Stomach (tissue), 9 donors: ENCODE data around the gene APMAP. TPM values are rescaled to one million over a fixed set of nuclear protein-coding genes. Genes with fewer than 3 reads are reported as not detected.

ENCODE experiments used
- DNase-seq, 2 donors: peaks; one replicate each; pipeline versions ENCODE4 v3.0.0 to v3.0.0-alpha.2; 2013 to 2019
- H3K27ac ChIP-seq, 5 donors: fragments of 200-600 bp in 4 of 5; sonication (generic) in 4 of 5; one replicate each; pipeline ENCODE4 v1.5.1; 2013 to 2019; ENCODE audit warnings: mild to moderate bottlenecking in 1 of 5, moderate library complexity in 1 of 5
- H3K27me3 ChIP-seq, 3 donors: fragments of 200-600 bp; sonication (generic); one replicate each; pipeline ENCODE4 v1.5.1; 2017 to 2019; ENCODE audit warnings: mixed run types in 1 of 3
- H3K36me3 ChIP-seq, 4 donors: fragments of 200-600 bp; sonication (generic); 1 replicate in 3 of 4; 2 replicates in 1 of 4; pipeline ENCODE4 v1.5.1; 2016 to 2019
- H3K4me1 ChIP-seq, 4 donors: fragments of 200-600 bp; sonication (generic); one replicate each; pipeline ENCODE4 v1.5.1; 2016 to 2019
- H3K4me3 ChIP-seq, 4 donors: fragments of 200-600 bp; sonication (generic) in 3 of 4; one replicate each; pipeline ENCODE4 v1.5.1; 2016 to 2019; ENCODE audit warnings: mild to moderate bottlenecking in 1 of 4
- H3K9me3 ChIP-seq, 4 donors: fragments of 200-600 bp; sonication (generic); one replicate each; pipeline ENCODE4 v1.5.1; 2016 to 2019
- CTCF ChIP-seq, 7 experiments: fragments of 450-650 bp in 4 of 7; fragments of 200-600 bp in 3 of 7; sonication (generic) in 3 of 7; IDR thresholded peaks; one replicate each; pipeline ENCODE4 v1.5.1; 2016 to 2019; ENCODE audit warnings: antibody characterized with exemption in 7 of 7, control low read depth in 2 of 7, mild to moderate bottlenecking in 1 of 7
- EP300 ChIP-seq: sonication (generic); formaldehyde crosslinking; IDR thresholded peaks from one replicate; pipeline ENCODE4 v1.6.1; 2017; ENCODE audit warnings: antibody characterized with exemption
- POLR2A ChIP-seq, 4 donors: fragments of 450-650 bp; IDR thresholded peaks; one replicate each; pipeline ENCODE4 v1.6.1; 2016; ENCODE audit warnings: antibody characterized with exemption in 4 of 4, control low read depth in 2 of 4, mild to moderate bottlenecking in 1 of 4, moderate library complexity in 1 of 4
- POLR2AphosphoS5 ChIP-seq, 3 donors: sonication (generic); formaldehyde crosslinking; IDR thresholded peaks; one replicate each; pipeline ENCODE4 v1.6.1; 2016; ENCODE audit warnings: antibody characterized with exemption in 3 of 3
- WGBS, 5 donors: extraction: QIAGEN DNeasy Blood & Tissue Kit in 3 of 5; methylation state at CpG; one replicate each; pipeline versions ENCODE4 v1.1.5 to v1.1.7; 2013 to 2018; 5-methylcytosine and 5-hydroxymethylcytosine counted together
- intact Hi-C: fragments of 100-400 bp; cut with DNase I; formaldehyde crosslinking; loops from one replicate; pipeline ENCODE4 v1.15.1; 2023; ENCODE audit warnings: low total_unique reads
- polyA plus RNA-seq, 3 donors: library from polyadenylated mRNA; stranded (reverse); fragments of 200-250 nt; gene quantifications; one replicate each; pipeline ENCODE4 v1.2.3, GENCODE V29; 2013
- total RNA-seq, 5 donors: library from RNA; depleted of rRNA; stranded (reverse); fragments of >200 nt; gene quantifications; one replicate each; pipeline versions ENCODE4 v1.1.0 to v1.2.3, GENCODE V29; 2014 to 2016
- donor health status: healthy with polysubstance abuse.
- donor health status: Bipolar disorder and iron deficiency.
- donor health status: healthy.

APMAP gene
- total and polyA plus RNA-seq, 8 donors: 12.3 to 55.6 (median 32.1) TPM

- Histone ChIP-seq H3K4me3 (no peak overlapping the region), H3K27ac (peak overlapping the region in 1 of 5 donors; percentile 2), H3K9me3 (no peaks in the 10 kb centered on the region), H3K36me3 (peaks cover 74 to 96% (median 89%) of the 10 kb centered on the region in 4 donors), H3K27me3 (no peaks in the 10 kb centered on the region), H3K4me1 (peaks cover 0 to 30% (median 15%) of the 10 kb centered on the region in 4 donors)
- TF ChIP-seq POLR2A (IDR thresholded peaks at IDR 0.05) (no peak), EP300 (no peak), POLR2AphosphoS5 (IDR thresholded peaks at IDR 0.05) (no peak), CTCF (IDR thresholded peaks at IDR 0.05) (no peak)
- intact Hi-C loops: loop anchor here (5.0 kb wide), 1 partner anchor 39 kb away; no protein-coding TSS in a partner anchor
- WGBS, 5 donors: 84 to 94% (median 87%) methylated on average over 10 to 11 of the region's 11 CpGs
- DNase-seq: no peak
Observed at GRCh38 chr20:25008388-25009217, 16.1 kb upstream of the APMAP start.

- no peaks in the 10 kb centered on the region for H3K9me3 ChIP-seq
- H3K4me3 ChIP-seq: no peak overlapping the region
- WGBS, 5 donors: 90 to 96% (median 93%) methylated on average over 14 to 22 of the region's 22 CpGs
- H3K27me3 ChIP-seq: no peaks in the 10 kb centered on the region
- peaks cover 0 to 30% (median 15%) of the 10 kb centered on the region in 4 donors for H3K4me1 ChIP-seq
- DNase-seq: no peak
- H3K27ac ChIP-seq: no peak overlapping the region
- no peak for TF ChIP-seq EP300
- peaks cover 66 to 89% (median 85%) of the 10 kb centered on the region in 4 donors for H3K36me3 ChIP-seq
- intact Hi-C loops: loop anchor here (5.0 kb wide), 1 partner anchor 40 kb away; no protein-coding TSS in a partner anchor
Observed at GRCh38 chr20:25007491-25008305, 15.1 kb upstream of the APMAP start.

GRCh38 chr20:25006431-25007167 lies 14.0 kb upstream of the APMAP start:
- Histone ChIP-seq H3K27me3 (no peaks in the 10 kb centered on the region), H3K4me1 (peaks cover 0 to 30% (median 15%) of the 10 kb centered on the region in 4 donors), H3K36me3 (peaks cover 55 to 78% (median 75%) of the 10 kb centered on the region in 4 donors), H3K4me3 (no peak overlapping the region), H3K27ac (peak overlapping the region in 3 of 5 donors; percentile 37 to 62 (median 51)), H3K9me3 (no peaks in the 10 kb centered on the region)
- 75 to 85% (median 82%) methylated on average over 12 of the region's 12 CpGs for WGBS, 5 donors
- no peak for DNase-seq
- intact Hi-C loops: loop anchor here (5.0 kb wide), 1 partner anchor 41 kb away; no protein-coding TSS in a partner anchor
- no peak for TF ChIP-seq POLR2A (IDR thresholded peaks at IDR 0.05)
- no peak for TF ChIP-seq EP300
- no peak for TF ChIP-seq POLR2AphosphoS5 (IDR thresholded peaks at IDR 0.05)
- no peak for TF ChIP-seq CTCF (IDR thresholded peaks at IDR 0.05)

- Histone ChIP-seq H3K36me3 (peaks cover 46 to 69% (median 66%) of the 10 kb centered on the region in 4 donors), H3K4me3 (no peak overlapping the region), H3K27ac (peak overlapping the region in 4 of 5 donors; percentile 3 to 62 (median 36)), H3K4me1 (peaks cover 3 to 34% (median 19%) of the 10 kb centered on the region in 4 donors), H3K9me3 (no peaks in the 10 kb centered on the region), H3K27me3 (no peaks in the 10 kb centered on the region)
- TF ChIP-seq CTCF (IDR thresholded peaks at IDR 0.05) (no peak), POLR2A (IDR thresholded peaks at IDR 0.05) (no peak), EP300 (no peak), POLR2AphosphoS5 (IDR thresholded peaks at IDR 0.05) (no peak)
- 44 to 90% (median 85%) methylated on average over 4 to 8 of the region's 8 CpGs for WGBS, 5 donors
- intact Hi-C loops: loop anchor here (5.0 kb wide), 1 partner anchor 42 kb away; no protein-coding TSS in a partner anchor
- DNase-seq: peak in 1 of 2 donors; percentile 18
Observed at GRCh38 chr20:25005661-25006060, 13.1 kb upstream of the APMAP start.
